Suprapubic skin (tissue), 3 donors: Measurements from ENCODE around the gene THSD7B.

ENCODE experiments used
- POLR2AphosphoS5 ChIP-seq, 3 donors: sonication (generic); formaldehyde crosslinking; IDR thresholded peaks; one replicate each; pipeline ENCODE4 v1.6.1; 2017; ENCODE audit warnings: antibody characterized with exemption in 3 of 3
- TF ChIP-seq, protein P1 (sequence below), 2 donors: fragments of 200-600 bp in 1 of 2; fragments of 450-650 bp in 1 of 2; sonication (generic) in 1 of 2; IDR thresholded peaks; one replicate each; pipeline ENCODE4 v1.5.1; 2016 to 2019; ENCODE audit warnings: antibody characterized with exemption in 2 of 2, mild to moderate bottlenecking in 1 of 2, moderate library complexity in 1 of 2

DNA sequence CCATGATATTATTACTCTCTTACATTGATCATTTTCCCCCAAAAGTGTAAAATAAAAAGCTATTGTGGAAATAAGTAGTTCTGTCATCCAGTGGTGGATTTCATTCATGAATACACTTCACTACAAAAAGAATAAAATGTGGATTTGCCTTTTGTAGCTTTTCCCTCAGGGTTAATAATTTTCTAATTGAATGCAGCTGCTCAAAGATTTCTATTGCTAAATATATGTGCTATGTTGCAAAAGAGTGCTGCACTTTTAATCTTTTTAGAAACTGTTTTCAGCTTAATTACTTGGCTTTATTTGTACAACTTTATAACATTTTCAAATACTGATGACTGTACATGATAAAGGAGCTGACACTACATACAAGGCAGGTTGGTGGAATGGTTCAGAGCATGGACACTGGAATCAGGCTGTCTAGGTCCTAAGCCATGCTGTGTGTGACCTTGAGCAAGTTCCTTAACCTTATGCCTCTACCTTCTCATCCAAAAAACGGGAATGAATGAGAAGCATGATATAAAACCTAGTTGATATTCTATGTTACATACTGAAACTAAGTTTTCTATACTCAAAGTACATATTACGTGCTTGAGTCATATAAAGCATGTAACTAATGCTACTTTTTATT is 128.8 kb downstream of the THSD7B start:
- TF ChIP-seq, protein P1, sequence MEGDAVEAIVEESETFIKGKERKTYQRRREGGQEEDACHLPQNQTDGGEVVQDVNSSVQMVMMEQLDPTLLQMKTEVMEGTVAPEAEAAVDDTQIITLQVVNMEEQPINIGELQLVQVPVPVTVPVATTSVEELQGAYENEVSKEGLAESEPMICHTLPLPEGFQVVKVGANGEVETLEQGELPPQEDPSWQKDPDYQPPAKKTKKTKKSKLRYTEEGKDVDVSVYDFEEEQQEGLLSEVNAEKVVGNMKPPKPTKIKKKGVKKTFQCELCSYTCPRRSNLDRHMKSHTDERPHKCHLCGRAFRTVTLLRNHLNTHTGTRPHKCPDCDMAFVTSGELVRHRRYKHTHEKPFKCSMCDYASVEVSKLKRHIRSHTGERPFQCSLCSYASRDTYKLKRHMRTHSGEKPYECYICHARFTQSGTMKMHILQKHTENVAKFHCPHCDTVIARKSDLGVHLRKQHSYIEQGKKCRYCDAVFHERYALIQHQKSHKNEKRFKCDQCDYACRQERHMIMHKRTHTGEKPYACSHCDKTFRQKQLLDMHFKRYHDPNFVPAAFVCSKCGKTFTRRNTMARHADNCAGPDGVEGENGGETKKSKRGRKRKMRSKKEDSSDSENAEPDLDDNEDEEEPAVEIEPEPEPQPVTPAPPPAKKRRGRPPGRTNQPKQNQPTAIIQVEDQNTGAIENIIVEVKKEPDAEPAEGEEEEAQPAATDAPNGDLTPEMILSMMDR (IDR thresholded peaks at IDR 0.05) = no peak
- no peak for TF ChIP-seq POLR2AphosphoS5 (IDR thresholded peaks at IDR 0.05)
